Measurements from ENCODE around the gene TAGLN.
"Not testable (repeated sequence)": the region's sequence is repeated elsewhere in the genome, so short reads cannot be mapped to it uniquely, and the experiment has no call there.

The TAGLN gene

GRCh38 chr11:117180661-117181585 lies 18.2 kb upstream of the TAGLN start:
- DNase-seq (ENCODE audit: low spot score) = peak; percentile 87

- DNase-seq (ENCODE audit: low spot score) = no peak
Observed at GRCh38 chr11:117181586-117182550, 17.3 kb upstream of the TAGLN start.

- DNase-seq (ENCODE audit: low spot score) = no peak
Observed at GRCh38 chr11:117182551-117182935, 16.6 kb upstream of the TAGLN start.

- not testable (repeated sequence) for DNase-seq (ENCODE audit: low spot score)
Observed at GRCh38 chr11:117183178-117183577, 16.0 kb upstream of the TAGLN start.

GRCh38 chr11:117183724-117184349 lies 15.3 kb upstream of the TAGLN start:
- no peak for DNase-seq (ENCODE audit: low spot score)

- DNase-seq (ENCODE audit: low spot score) = peak; percentile 53
Observed at GRCh38 chr11:117185736-117186430, 13.3 kb upstream of the TAGLN start.

GRCh38 chr11:117186431-117186761 lies 12.8 kb upstream of the TAGLN start:
- no peak for DNase-seq (ENCODE audit: low spot score)

- no peak for DNase-seq (ENCODE audit: low spot score)
Observed at GRCh38 chr11:117187007-117187406, 12.2 kb upstream of the TAGLN start.

- DNase-seq (ENCODE audit: low spot score) = no peak
Observed at GRCh38 chr11:117187428-117187798, 11.8 kb upstream of the TAGLN start.

GRCh38 chr11:117187799-117188481 lies 11.2 kb upstream of the TAGLN start:
- DNase-seq (ENCODE audit: low spot score) = no peak

- DNase-seq (ENCODE audit: low spot score) = no peak
Observed at GRCh38 chr11:117188620-117189081, 10.5 kb upstream of the TAGLN start.

- DNase-seq (ENCODE audit: low spot score) = peak; percentile 45
Observed at GRCh38 chr11:117189191-117189940, 9.8 kb upstream of the TAGLN start.

- DNase-seq (ENCODE audit: low spot score) = no peak
Observed at GRCh38 chr11:117189941-117190544, 9.1 kb upstream of the TAGLN start.

- DNase-seq (ENCODE audit: low spot score) = no peak
Observed at GRCh38 chr11:117191680-117192400, 7.3 kb upstream of the TAGLN start.

- no peak for DNase-seq (ENCODE audit: low spot score)
Observed at GRCh38 chr11:117192401-117192875, 6.7 kb upstream of the TAGLN start.

- DNase-seq (ENCODE audit: low spot score) = no peak
Observed at GRCh38 chr11:117193130-117194020, 5.8 kb upstream of the TAGLN start.

- DNase-seq (ENCODE audit: low spot score) = no peak
Observed at GRCh38 chr11:117194267-117194666, 4.9 kb upstream of the TAGLN start.

- no peak for DNase-seq (ENCODE audit: low spot score)
Observed at GRCh38 chr11:117195258-117195657, 3.9 kb upstream of the TAGLN start.

All from pons (tissue), 1 donor.